ENCODE measurements around the gene ATP2B2.

- TF ChIP-seq YY1 (IDR thresholded peaks at IDR 0.05; ENCODE audit: insufficient read depth, insufficient read length) (no peak), ZNF274 (IDR thresholded peaks at IDR 0.05; ENCODE audit: low read depth, low read length) (no peak)
These were observed 84.5 kb downstream of the ATP2B2 start for GRCh38 chr3:10420745-10421475.
